PC-3 (cell line): Measurements from ENCODE around the gene RBM47.

Source experiments
- CTCF ChIP-seq: fragments of 300-600 bp; sonication (generic); conservative IDR thresholded peaks from 2 replicates; pipeline ENCODE4 v1.5.1; 2017; ENCODE audit warnings: antibody characterized with exemption, low read depth, mild to moderate bottlenecking, low read length
- EZH2 ChIP-seq: fragments of 300-600 bp; sonication (generic); IDR thresholded peaks from one replicate; pipeline ENCODE4 v1.6.1; 2017; ENCODE audit warnings: antibody characterized with exemption, mild to moderate bottlenecking, low read length; ENCODE audit not compliant: unreplicated experiment
- EZH2phosphoT487 ChIP-seq: fragments of 300-600 bp; sonication (generic); IDR thresholded peaks from 2 replicates; pipeline ENCODE4 v1.6.1; 2018; ENCODE audit warnings: mild to moderate bottlenecking, antibody characterized with exemption, low read length, borderline replicate concordance

- no peak for TF ChIP-seq CTCF
- TF ChIP-seq EZH2, result no peak
- TF ChIP-seq EZH2phosphoT487, result no peak
Measured at GRCh38 chr4:40380647-40381046, 249.0 kb downstream of the RBM47 start.
